Fibroblast of pulmonary artery (primary cell): ENCODE data around the gene PKDREJ.

ENCODE experiments used
- DNase-seq: peaks from one replicate; pipeline ENCODE4 v3.0.0-alpha.2; 2010; ENCODE audit warnings: low read depth
- H3K4me3 ChIP-seq: replicated peaks from 2 replicates; pipeline ENCODE4 v1.5.1; 2011; ENCODE audit warnings: low read depth, mild to moderate bottlenecking, control low read depth, low read length, moderate library complexity
- CTCF ChIP-seq: IDR thresholded peaks from 2 replicates; pipeline ENCODE4 v1.5.1; 2011; ENCODE audit warnings: mild to moderate bottlenecking, control low read depth, low read length, inconsistent platforms; ENCODE audit errors: missing control alignments

Gene PKDREJ

DNA sequence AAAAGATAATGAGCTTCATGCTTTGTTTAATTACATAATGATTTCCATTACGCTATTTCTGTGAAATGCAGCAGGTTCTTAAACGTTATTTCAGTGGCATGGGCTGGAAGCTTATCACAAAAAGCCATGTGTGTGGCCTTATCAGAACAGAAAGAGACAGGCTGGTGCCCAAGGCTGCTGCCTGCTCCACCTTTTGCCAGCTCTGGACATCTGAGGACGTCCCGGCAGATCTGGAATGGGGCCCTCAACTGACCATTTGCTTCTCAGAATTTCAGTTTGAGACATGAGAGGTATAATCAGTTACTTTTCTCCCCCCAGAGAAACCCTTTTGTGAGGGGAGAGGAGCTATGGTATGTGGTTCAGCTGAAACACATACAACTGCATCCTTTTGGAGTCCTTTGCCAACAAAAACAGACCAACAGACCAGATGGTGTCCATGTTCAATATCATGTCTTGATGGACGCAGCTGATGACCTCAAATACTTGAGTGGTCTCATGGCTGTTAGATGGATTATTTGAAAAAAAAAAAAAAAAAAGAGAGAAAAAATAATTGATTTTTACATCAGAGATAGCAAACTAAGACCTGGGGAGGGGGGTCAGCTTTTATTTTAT is 21.6 kb downstream of the PKDREJ start:
- no peak for DNase-seq
- no peak overlapping the region for H3K4me3 ChIP-seq
- no peak for TF ChIP-seq CTCF

GRCh38 chr22:46240907-46241306 is 22.2 kb downstream of the PKDREJ start:
- DNase-seq: no peak

DNA sequence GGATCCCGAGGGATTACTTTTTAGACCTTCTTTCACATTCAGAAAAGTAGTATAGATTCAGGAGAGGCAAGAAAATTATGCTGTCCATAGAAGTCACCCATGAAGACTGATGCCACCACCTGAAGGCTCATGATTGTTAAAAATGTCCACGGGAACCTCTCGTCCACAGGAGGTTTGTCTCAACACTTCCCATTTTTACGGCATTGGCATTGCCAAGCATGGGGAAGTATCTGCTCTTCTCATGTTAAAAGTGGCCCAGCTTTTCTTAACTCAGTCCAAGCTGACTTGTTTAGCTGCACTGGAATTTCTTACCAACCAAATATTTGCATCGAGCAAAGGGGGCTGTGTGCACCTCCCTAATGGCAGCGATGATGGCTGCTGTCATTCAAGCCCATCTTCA is 22.6 kb downstream of the PKDREJ start:
- no peak for TF ChIP-seq CTCF

More at GRCh38 chr22:46240907-46241306, 22.2 kb downstream of the PKDREJ start:
- TF ChIP-seq CTCF: no peak
- H3K4me3 ChIP-seq: no peak overlapping the region

DNA sequence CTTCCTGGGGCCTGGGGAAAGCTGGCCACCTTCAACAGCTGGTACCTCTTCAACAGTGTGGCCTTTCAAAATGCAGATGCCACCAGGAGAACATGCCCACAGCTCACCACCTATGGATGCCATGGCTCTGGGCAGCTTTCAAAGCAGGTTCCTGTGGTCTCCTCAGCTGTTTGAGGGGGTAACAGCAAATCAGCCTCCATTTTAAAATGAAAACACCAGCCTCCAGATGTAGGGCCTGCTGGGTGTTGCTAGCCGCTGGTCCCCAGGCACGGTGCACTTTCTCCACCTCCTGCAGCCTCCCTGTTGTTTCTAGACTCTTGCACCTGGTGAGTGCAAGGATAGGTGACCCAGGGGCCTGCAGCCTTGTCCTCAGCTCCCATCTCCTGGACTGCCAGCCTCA is 23.1 kb downstream of the PKDREJ start:
- H3K4me3 ChIP-seq: no peak overlapping the region
- DNase-seq: no peak
- TF ChIP-seq CTCF: no peak

More for the DNA sequence above, 22.6 kb downstream of the PKDREJ start:
- DNase-seq: no peak
- H3K4me3 ChIP-seq: no peak overlapping the region

DNA sequence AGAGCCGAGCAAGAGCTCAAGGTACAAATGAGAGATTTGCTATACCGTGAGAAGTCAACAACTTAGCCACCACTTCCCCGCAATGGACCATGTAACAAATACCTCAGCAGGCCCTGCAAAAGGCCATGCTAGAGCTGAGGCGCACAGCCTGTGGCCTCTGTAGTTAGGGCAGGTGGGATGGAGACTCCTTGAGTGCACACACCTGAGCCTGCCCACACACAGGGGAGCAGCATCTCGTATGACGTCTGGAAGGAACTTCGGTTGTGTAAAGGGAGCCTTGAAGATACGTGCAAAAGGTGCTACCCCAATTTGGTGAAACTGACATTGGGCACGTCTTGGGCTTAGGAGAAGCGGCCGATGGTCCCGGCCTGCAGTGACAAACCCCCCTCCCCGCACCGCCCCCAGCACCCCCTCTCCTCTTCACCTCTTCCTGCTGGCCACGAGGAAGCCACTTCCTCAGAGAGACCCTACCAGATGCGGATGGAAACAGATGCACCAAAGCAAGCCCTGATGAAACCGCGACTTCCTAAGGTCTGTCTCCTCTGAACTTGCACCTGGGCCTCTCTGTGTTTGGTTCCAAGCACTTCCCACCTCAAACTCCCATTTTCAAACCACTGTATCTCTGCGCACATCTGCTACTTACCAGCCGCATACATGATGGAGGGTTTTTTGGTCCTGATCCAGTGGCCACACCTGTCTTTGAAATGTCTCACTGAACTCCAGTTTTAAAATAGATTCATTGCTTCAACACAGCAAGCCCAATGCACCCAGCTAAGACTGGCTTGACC is 23.7 kb downstream of the PKDREJ start:
- no peak for TF ChIP-seq CTCF
- DNase-seq: no peak
- no peak overlapping the region for H3K4me3 ChIP-seq

DNA sequence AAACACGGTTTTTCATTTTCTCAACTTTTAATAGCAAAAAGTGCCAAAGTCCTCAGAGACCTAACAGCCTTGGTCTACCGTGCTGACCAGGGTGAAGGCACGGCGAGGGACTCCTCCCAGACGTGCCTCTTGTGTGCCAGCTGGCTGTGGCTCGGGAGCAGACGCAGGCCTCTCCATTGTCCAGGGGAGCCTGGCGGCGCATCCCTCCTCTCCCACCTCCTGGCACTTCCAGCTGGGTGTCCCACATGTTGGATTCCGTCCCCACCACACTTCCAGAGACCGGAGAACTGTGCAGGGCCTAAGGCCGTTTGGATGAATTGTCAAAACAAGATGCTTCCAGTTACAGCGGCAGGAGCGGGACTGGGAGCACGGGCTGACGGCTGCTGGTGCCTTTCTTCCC is 24.6 kb downstream of the PKDREJ start:
- TF ChIP-seq CTCF: no peak
- DNase-seq: no peak
- H3K4me3 ChIP-seq: no peak overlapping the region
